ENCODE data around the gene COL28A1.

Gene COL28A1

GRCh38 chr7:7323352-7323751, 212.3 kb downstream of the COL28A1 start:
- TF ChIP-seq CTCF (IDR thresholded peaks at IDR 0.05) = no peak

GRCh38 chr7:7321681-7322080, 214.0 kb downstream of the COL28A1 start:
- TF ChIP-seq CTCF (IDR thresholded peaks at IDR 0.05) = no peak

GRCh38 chr7:7318601-7319000, 217.1 kb downstream of the COL28A1 start:
- TF ChIP-seq CTCF (IDR thresholded peaks at IDR 0.05) = no peak

- no peak for TF ChIP-seq CTCF (IDR thresholded peaks at IDR 0.05)
Observed at GRCh38 chr7:7317850-7318249, 217.8 kb downstream of the COL28A1 start.

- no peak for TF ChIP-seq CTCF (IDR thresholded peaks at IDR 0.05)
Observed at GRCh38 chr7:7315851-7316250, 219.8 kb downstream of the COL28A1 start.

GRCh38 chr7:7312323-7312722, 223.3 kb downstream of the COL28A1 start:
- no peak for TF ChIP-seq CTCF (IDR thresholded peaks at IDR 0.05)

- TF ChIP-seq CTCF (IDR thresholded peaks at IDR 0.05) = no peak
Observed at GRCh38 chr7:7311001-7311400, 224.7 kb downstream of the COL28A1 start.

- no peak for TF ChIP-seq CTCF (IDR thresholded peaks at IDR 0.05)
Observed at GRCh38 chr7:7309203-7309602, 226.5 kb downstream of the COL28A1 start.
